Naive thymus-derived CD4-positive, alpha-beta T cell (primary cell): ENCODE results near the gene ELN. TPM values are rescaled to one million over a fixed set of nuclear protein-coding genes. Genes with fewer than 3 reads are reported as not detected.

ENCODE experiments used
- polyA plus RNA-seq, 2 donors: library from polyadenylated mRNA; unstranded; fragments of 300-500 nt; fragmentation: Illumina TruSeq; gene quantifications; one replicate each; pipeline ENCODE4 v1.2.3, GENCODE V29; 2021
- total RNA-seq, 6 experiments: library from RNA in 5 of 6; stranded (reverse) in 5 of 6; gene quantifications; 1 replicate in 5 of 6; 2 replicates in 1 of 6; pipeline ENCODE4 v1.2.3 and lab custom pipeline; 2021 to 2026

Gene ELN
- total and polyA plus RNA-seq, 7 experiments from 2014 or later = 0.11 to 0.67 (median 0.66) TPM; not detected in 4

Other genes with a start within 250 kb of the ELN start
- gene CLDN4, start 197.2 kb upstream of the ELN start, total RNA-seq = under 1 TPM in 1 of 5 experiments, not detected in 4; 0.24 TPM
- gene CLDN4, start 197.2 kb upstream of the ELN start, polyA plus RNA-seq = under 1 TPM; 0.14 to 0.16 TPM
- 1 to 10 TPM; 1.8 to 7.4 (median 3.3) TPM for gene METTL27, start 185.7 kb upstream of the ELN start, total RNA-seq
- gene METTL27, start 185.7 kb upstream of the ELN start, polyA plus RNA-seq = 1 to 10 TPM; 1.5 to 2.0 TPM
- gene TMEM270, start 167.0 kb upstream of the ELN start, total RNA-seq = not detected
- gene TMEM270, start 167.0 kb upstream of the ELN start, polyA plus RNA-seq = not detected
- 10 to 100 TPM; 11.0 to 19.7 (median 14.1) TPM for gene LIMK1, start 55.6 kb downstream of the ELN start, total RNA-seq
- gene LIMK1, start 55.6 kb downstream of the ELN start, polyA plus RNA-seq = 1 to 10 TPM; 2.2 to 2.9 TPM
- 100 to 1,000 TPM; 163 to 284 (median 223) TPM for gene EIF4H, start 146.2 kb downstream of the ELN start, total RNA-seq
- 100 to 1,000 TPM; 256 to 280 TPM for gene EIF4H, start 146.2 kb downstream of the ELN start, polyA plus RNA-seq
- 10 to 100 TPM in 3 of 5 experiments, 1 to 10 TPM in 2; 2.6 to 67.0 (median 10.5) TPM for gene LAT2, start 181.8 kb downstream of the ELN start, total RNA-seq
- 1 to 10 TPM in 1 of 2 donors, under 1 TPM in 1; 0.69 to 1.5 TPM for gene LAT2, start 181.8 kb downstream of the ELN start, polyA plus RNA-seq
- gene RFC2, start 226.2 kb downstream of the ELN start, total RNA-seq = 10 to 100 TPM; 12.0 to 51.7 (median 15.2) TPM
- gene RFC2, start 226.2 kb downstream of the ELN start, polyA plus RNA-seq = 10 to 100 TPM; 21.4 to 23.7 TPM